NCI-H345 treated with DMSO at 0.1 percent for 48 hours (cell line): ENCODE results near the gene TMEFF1.
A peak's percentile ranks its signal among the peaks of the same experiment; 100 is the strongest.

Experiments
- DNase-seq: peaks from one replicate; lab custom pipeline; 2025; ENCODE audit not compliant: unreplicated experiment; lab: John Stamatoyannopoulos, UW

TMEFF1 gene

GRCh38 chr9:100447041-100447440 lies 25.9 kb upstream of the TMEFF1 start:
- no peak for DNase-seq

- DNase-seq, result no peak
Observed at GRCh38 chr9:100448266-100448665, 24.7 kb upstream of the TMEFF1 start.

GRCh38 chr9:100449420-100449819 lies 23.5 kb upstream of the TMEFF1 start:
- no peak for DNase-seq

GRCh38 chr9:100452894-100453293 lies 20.1 kb upstream of the TMEFF1 start:
- no peak for DNase-seq

- DNase-seq, result no peak
Observed at GRCh38 chr9:100455470-100455869, 17.5 kb upstream of the TMEFF1 start.

GRCh38 chr9:100457517-100457916 lies 15.4 kb upstream of the TMEFF1 start:
- no peak for DNase-seq

- no peak for DNase-seq
Observed at GRCh38 chr9:100459963-100460362, 13.0 kb upstream of the TMEFF1 start.

- no peak for DNase-seq
Observed at GRCh38 chr9:100465274-100465673, 7.7 kb upstream of the TMEFF1 start.

- DNase-seq, result no peak
Observed at GRCh38 chr9:100465761-100466160, 7.2 kb upstream of the TMEFF1 start.

- DNase-seq, result no peak
Observed at GRCh38 chr9:100466171-100466828, 6.6 kb upstream of the TMEFF1 start.

- DNase-seq, result no peak
Observed at GRCh38 chr9:100466829-100467221, 6.1 kb upstream of the TMEFF1 start.

GRCh38 chr9:100468041-100468440 lies 4.9 kb upstream of the TMEFF1 start:
- DNase-seq, result no peak

- DNase-seq, result no peak
Observed at GRCh38 chr9:100472268-100472667, 681 bp upstream of the TMEFF1 start.

GRCh38 chr9:100473276-100474081 lies 530 bp downstream of the TMEFF1 start:
- peak; percentile 10 for DNase-seq

- DNase-seq, result no peak
Observed at GRCh38 chr9:100474082-100474923, 1.4 kb downstream of the TMEFF1 start.

GRCh38 chr9:100474924-100475276 lies 2.0 kb downstream of the TMEFF1 start:
- no peak for DNase-seq

GRCh38 chr9:100477241-100477640 lies 4.3 kb downstream of the TMEFF1 start:
- DNase-seq, result no peak

- no peak for DNase-seq
Observed at GRCh38 chr9:100478192-100478591, 5.2 kb downstream of the TMEFF1 start.

GRCh38 chr9:100479820-100480219 lies 6.9 kb downstream of the TMEFF1 start:
- DNase-seq, result no peak

GRCh38 chr9:100485196-100485595 lies 12.2 kb downstream of the TMEFF1 start:
- DNase-seq, result no peak

- no peak for DNase-seq
Observed at GRCh38 chr9:100486479-100487176, 13.7 kb downstream of the TMEFF1 start.
